Activated naive CD8-positive, alpha-beta T cell treated with anti-CD3 and anti-CD28 coated beads, Interleukin-2, amount 10 ng/mL, durations not matched to agents 7 days and 5 days (primary cell): Measurements from ENCODE around the gene MRPL32. TPM values are rescaled to one million over a fixed set of nuclear protein-coding genes. Genes with fewer than 3 reads are reported as not detected.

ENCODE experiments used
- ATAC-seq: fragments of 150-1000 bp; cut with Tn5 transposase; one replicate; pipeline ENCODE4 v1.10.0; 2021; ENCODE audit warnings: low read depth, moderate library complexity
- POLR2A ChIA-PET: fragments of 350-600 bp; sonication (Branson Sonifier 250); formaldehyde crosslinking; loops from one replicate; lab custom pipeline; 2021; ENCODE audit warnings: antibody characterized with exemption; lab: Charles Lee
- DNase-seq: peaks from one replicate; pipeline ENCODE4 v3.0.0; 2021
- H3K27ac Mint-ChIP-seq: one replicate; pipeline ENCODE4 v1.8.0; 2022; ENCODE audit warnings: mild to moderate bottlenecking, mixed read lengths
- H3K27me3 Mint-ChIP-seq: one replicate; pipeline ENCODE4 v1.8.0; 2022; ENCODE audit warnings: mild to moderate bottlenecking, moderate library complexity, mixed read lengths
- H3K36me3 Mint-ChIP-seq: one replicate; pipeline ENCODE4 v1.8.0; 2021; ENCODE audit warnings: mild to moderate bottlenecking, mixed read lengths
- H3K4me1 Mint-ChIP-seq: one replicate; pipeline ENCODE4 v1.8.0; 2021; ENCODE audit warnings: mixed read lengths
- H3K4me3 Mint-ChIP-seq: one replicate; pipeline ENCODE4 v1.8.0; 2022; ENCODE audit warnings: mild to moderate bottlenecking, moderate library complexity, mixed read lengths
- H3K9me3 Mint-ChIP-seq: one replicate; pipeline ENCODE4 v1.8.0; 2021; ENCODE audit warnings: mixed read lengths
- total RNA-seq, 2 experiments: library from RNA; stranded (reverse); gene quantifications; one replicate each; pipeline ENCODE4 v1.2.3, GENCODE V29; 2021

MRPL32 gene
- total RNA-seq, 2 experiments from 2014 or later = 45.2 to 46.6 TPM

DNA sequence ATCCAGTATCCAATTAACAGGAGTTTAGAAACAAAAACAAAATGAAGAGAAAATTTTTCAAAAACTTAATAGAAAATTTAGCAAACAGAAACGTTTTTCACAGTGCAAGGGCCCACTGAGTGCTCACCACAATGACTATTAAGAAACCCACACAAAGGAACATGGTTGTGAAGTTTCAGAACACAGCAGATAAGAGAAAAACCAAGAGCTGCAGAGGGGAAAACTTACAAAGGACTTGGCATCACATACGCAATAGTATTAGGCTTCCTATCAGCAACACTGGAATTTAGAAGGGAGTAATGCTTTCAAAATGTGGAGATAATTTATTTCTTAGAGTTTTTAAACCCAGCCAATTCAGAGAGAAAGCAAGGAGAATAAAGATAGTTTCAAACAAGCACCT is 18.6 kb upstream of the MRPL32 start:
- Mint-ChIP-seq H3K27ac (peak overlapping the region; percentile 94), H3K4me1 (peaks cover 47% of the 10 kb centered on the region), H3K27me3 (no peaks in the 10 kb centered on the region), H3K9me3 (no peaks in the 10 kb centered on the region), H3K4me3 (peak overlapping the region; percentile 68), H3K36me3 (peaks cover 36% of the 10 kb centered on the region)
- DNase-seq (no peak), ATAC-seq (peak; percentile 19)
- POLR2A ChIA-PET = interaction anchor here (1.0 to 4.2 kb wide), 4 partner anchors 13 to 24 kb away, joined by 3 to 33 read pairs (median 8); partner anchors contain the start of genes MRPL32 and PSMA2

DNA sequence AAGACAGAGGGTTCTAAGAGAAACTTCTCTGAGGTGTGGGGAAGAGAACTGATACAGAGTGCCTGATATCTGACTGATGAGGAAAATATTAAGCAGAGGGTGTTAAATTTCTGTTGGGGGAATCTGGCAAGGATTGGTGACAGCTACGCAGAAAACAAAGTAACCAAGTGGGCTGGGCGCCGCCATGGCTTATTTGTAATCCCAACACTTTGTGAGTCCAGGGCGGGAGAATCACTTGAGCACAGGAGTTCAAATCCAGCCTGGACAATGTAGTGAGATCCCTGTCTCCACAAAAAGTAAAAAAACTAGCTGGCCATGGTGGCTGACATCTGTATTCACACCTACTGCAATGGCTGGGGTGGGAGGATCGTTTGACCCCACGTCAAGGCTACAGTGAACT is 18.2 kb upstream of the MRPL32 start:
- no peaks in the 10 kb centered on the region for H3K27me3 Mint-ChIP-seq
- peak overlapping the region; percentile 68 for H3K4me3 Mint-ChIP-seq
- POLR2A ChIA-PET = interaction anchor here (1.0 to 4.2 kb wide), 4 partner anchors 13 to 25 kb away, joined by 3 to 33 read pairs (median 8); partner anchors contain the start of genes MRPL32 and PSMA2
- peak overlapping the region; percentile 94 for H3K27ac Mint-ChIP-seq
- ATAC-seq (no peak), DNase-seq (no peak)
- peaks cover 35% of the 10 kb centered on the region for H3K36me3 Mint-ChIP-seq
- peaks cover 44% of the 10 kb centered on the region for H3K4me1 Mint-ChIP-seq
- no peaks in the 10 kb centered on the region for H3K9me3 Mint-ChIP-seq

DNA sequence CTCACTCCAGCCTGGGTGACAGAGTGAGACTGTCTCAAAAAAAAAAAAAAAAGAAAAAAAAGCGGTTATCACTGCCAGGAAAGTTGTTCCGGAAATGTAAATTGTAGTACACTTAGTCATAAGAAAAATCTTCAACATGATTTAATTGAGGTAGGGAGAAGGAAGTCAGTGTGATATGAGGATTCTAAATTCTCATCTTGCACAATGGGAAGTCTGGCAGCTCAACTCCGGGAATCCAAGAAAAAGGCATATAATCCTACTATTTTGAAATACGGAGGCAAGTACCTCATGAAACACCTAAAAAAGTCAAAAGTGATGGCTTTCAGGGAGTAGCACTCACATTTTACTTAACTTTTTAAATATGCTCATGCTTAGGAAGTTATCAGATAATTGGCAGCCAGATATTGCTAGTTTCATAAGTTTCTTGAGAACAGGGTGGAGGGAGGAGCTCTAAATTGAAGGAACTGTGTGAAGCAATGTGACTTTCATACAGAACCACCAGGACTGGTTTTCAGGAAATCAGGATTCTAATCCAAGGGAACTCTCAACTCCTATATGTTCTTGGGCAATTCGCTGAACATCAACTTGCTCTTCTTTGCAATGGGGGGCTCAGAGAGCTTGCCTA is 17.6 kb upstream of the MRPL32 start:
- Mint-ChIP-seq H3K27me3 (no peaks in the 10 kb centered on the region), H3K27ac (peak overlapping the region; percentile 94), H3K9me3 (no peaks in the 10 kb centered on the region), H3K36me3 (peaks cover 38% of the 10 kb centered on the region), H3K4me1 (peaks cover 44% of the 10 kb centered on the region), H3K4me3 (peak overlapping the region; percentile 68)
- no peak for DNase-seq
- POLR2A ChIA-PET = interaction anchor here (0.7 to 4.2 kb wide), 3 partner anchors 10 to 18 kb away, joined by 3 to 33 read pairs (median 3); partner anchors contain the start of genes MRPL32 and PSMA2
- no peak for ATAC-seq

DNA sequence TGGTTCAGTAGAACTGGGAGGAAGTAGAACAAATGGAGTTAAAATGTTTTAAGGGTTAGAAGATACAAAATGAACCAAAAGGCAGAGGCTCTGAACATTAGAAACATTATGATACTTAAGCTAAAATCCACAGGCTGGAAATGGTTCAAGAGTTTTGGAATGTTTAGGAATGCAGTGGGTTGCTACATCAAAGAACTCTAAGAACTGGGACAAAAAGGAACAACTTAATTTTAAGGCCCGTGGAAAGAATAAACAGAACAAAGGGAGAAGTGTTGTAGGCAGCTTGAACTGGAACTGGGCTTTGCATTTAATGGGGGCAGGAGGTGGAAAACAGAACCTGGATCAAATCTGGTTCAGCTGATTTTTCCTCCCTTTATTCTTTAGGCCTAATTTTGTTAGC is 16.8 kb upstream of the MRPL32 start:
- H3K9me3 Mint-ChIP-seq = no peaks in the 10 kb centered on the region
- peaks cover 44% of the 10 kb centered on the region for H3K4me1 Mint-ChIP-seq
- ATAC-seq = no peak
- H3K4me3 Mint-ChIP-seq = no peak overlapping the region
- H3K27ac Mint-ChIP-seq = no peak overlapping the region
- peaks cover 40% of the 10 kb centered on the region for H3K36me3 Mint-ChIP-seq
- POLR2A ChIA-PET = interaction anchor here (4.2 kb wide), 1 partner anchor 17 kb away, joined by 33 read pairs; the partner anchor contains the start of genes MRPL32 and PSMA2
- no peaks in the 10 kb centered on the region for H3K27me3 Mint-ChIP-seq
- DNase-seq = no peak

DNA sequence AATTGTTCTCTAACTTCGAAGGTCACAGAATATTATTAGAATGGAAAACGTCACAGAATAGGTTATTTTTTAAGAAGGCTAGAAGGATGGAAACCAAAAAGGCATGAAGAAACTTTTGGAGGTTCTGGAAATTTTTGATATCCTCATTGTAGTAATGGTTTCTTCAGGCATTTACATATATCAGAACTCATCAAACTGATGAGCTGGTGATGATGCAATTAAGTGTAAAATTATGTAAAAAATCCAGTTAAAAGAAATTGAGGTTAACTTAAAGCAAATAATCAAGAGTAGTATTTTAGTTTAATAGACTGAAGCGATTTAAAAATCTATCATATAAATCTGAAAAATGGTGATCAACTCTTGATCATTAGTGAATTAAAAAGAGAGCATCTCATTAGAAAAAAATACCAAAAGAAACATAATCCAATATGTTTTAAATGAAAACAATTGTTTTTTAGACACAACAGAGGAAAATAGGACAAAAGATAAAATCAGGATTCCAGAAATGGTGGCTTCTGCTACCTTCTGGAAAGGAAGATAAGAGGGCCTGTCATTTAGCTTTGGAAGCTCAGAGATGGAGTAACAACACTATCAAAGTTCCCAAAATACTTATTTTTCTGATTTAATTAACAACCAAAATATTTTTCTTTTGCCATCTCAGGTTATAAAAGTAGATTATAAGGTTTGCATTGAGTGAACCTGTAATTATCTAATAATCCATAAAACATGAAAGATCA is 10.0 kb upstream of the MRPL32 start:
- ATAC-seq (no peak), DNase-seq (no peak)
- no peak overlapping the region for H3K27ac Mint-ChIP-seq
- H3K36me3 Mint-ChIP-seq = peaks cover 48% of the 10 kb centered on the region
- POLR2A ChIA-PET = interaction anchor here (0.5 to 0.7 kb wide), 2 partner anchors 10 to 32 kb away, joined by 4 to 5 read pairs; partner anchors contain the start of gene MRPL32
- no peaks in the 10 kb centered on the region for H3K9me3 Mint-ChIP-seq
- H3K4me1 Mint-ChIP-seq = peaks cover 21% of the 10 kb centered on the region
- H3K4me3 Mint-ChIP-seq = no peak overlapping the region
- no peaks in the 10 kb centered on the region for H3K27me3 Mint-ChIP-seq

DNA sequence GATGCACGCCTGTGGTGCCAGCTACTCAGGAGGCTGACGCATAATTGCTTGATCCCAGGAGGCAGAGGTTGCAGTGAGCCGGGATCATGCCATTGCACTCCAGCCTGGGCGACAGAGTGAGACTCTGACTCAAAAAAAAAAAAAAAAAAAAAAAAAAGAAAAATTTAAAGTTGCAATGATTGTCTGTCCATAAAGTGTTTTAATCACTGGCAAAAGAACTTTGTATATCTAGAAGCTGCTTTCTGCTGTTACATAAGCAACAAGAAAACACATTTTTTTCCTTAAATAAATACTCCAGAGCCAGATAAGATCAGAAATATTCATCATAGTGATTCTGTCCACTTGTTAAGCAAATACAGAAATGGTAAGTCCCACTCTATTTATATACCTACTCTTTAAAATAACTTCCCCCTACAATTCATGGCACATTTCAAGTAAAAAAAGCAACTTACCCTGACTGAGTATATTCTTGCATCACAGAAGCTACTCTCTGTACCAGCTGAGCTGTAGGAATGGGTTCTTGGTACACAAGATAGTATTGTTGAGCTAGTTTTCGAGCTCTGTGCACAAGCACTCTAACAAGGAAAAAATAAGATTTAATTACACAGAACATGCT is 7.8 kb upstream of the MRPL32 start:
- POLR2A ChIA-PET = interaction anchor here (0.6 to 1.7 kb wide), 2 partner anchors 8 to 10 kb away, joined by 3 to 5 read pairs; partner anchors contain the start of genes MRPL32 and PSMA2

DNA sequence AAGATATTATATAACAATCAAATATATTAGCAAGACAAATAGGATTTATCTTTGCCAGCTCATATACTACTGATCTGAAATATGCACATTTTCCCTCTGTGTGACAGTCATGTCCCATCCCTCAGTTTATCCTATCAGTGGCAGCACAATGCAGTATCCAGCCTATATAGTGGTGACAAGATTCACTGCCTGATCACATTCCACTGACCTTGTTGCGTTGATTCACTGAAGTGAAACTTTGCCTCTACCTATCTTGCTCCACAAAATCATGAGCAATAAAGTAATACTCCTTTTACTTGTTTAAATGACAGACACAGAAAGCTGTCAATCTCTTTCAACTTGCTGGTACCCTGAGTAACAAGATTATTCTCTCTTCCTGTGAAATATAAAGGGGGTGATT is 6.5 kb upstream of the MRPL32 start:
- ATAC-seq (no peak), DNase-seq (no peak)
- POLR2A ChIA-PET = interaction anchor here (1.4 to 1.6 kb wide), 2 partner anchors 10 to 15 kb away, joined by 3 read pairs; no protein-coding TSS in a partner anchor
- Mint-ChIP-seq H3K4me3 (no peak overlapping the region), H3K27me3 (no peaks in the 10 kb centered on the region), H3K27ac (peak overlapping the region; percentile 34), H3K4me1 (peaks cover 39% of the 10 kb centered on the region), H3K36me3 (peaks cover 34% of the 10 kb centered on the region), H3K9me3 (no peaks in the 10 kb centered on the region)

More for the DNA sequence above, 7.8 kb upstream of the MRPL32 start:
- Mint-ChIP-seq H3K4me1 (peaks cover 36% of the 10 kb centered on the region), H3K36me3 (peaks cover 43% of the 10 kb centered on the region), H3K9me3 (no peaks in the 10 kb centered on the region), H3K4me3 (no peak overlapping the region), H3K27ac (peak overlapping the region; percentile 72), H3K27me3 (no peaks in the 10 kb centered on the region)
- no peak for ATAC-seq
- no peak for DNase-seq

DNA sequence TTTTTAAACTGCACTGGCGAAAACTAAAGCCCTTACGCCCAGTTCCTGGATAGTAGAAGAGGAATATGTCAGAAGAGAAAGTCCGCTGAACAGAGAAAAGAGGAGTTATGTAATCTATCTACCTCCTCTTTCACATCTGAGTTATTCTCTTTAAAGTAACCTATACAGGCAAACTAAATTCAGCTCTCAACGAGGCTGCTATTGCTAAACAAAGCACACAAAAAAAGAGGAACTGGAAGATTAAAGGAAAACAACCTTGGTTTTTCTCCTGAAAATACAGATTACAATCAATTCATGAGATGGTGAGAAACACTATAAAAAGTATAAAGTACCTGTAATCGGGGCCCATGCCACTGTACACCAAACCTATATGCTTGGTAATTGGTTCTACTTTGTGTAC is 6.0 kb upstream of the MRPL32 start:
- ATAC-seq (no peak), DNase-seq (no peak)
- peaks cover 40% of the 10 kb centered on the region for H3K4me1 Mint-ChIP-seq
- no peak overlapping the region for H3K4me3 Mint-ChIP-seq
- H3K9me3 Mint-ChIP-seq = no peaks in the 10 kb centered on the region
- H3K36me3 Mint-ChIP-seq = peaks cover 28% of the 10 kb centered on the region
- H3K27ac Mint-ChIP-seq = no peak overlapping the region
- no peaks in the 10 kb centered on the region for H3K27me3 Mint-ChIP-seq
- POLR2A ChIA-PET = interaction anchor here (0.9 to 1.6 kb wide), 3 partner anchors 10 to 16 kb away, joined by 3 read pairs; no protein-coding TSS in a partner anchor

DNA sequence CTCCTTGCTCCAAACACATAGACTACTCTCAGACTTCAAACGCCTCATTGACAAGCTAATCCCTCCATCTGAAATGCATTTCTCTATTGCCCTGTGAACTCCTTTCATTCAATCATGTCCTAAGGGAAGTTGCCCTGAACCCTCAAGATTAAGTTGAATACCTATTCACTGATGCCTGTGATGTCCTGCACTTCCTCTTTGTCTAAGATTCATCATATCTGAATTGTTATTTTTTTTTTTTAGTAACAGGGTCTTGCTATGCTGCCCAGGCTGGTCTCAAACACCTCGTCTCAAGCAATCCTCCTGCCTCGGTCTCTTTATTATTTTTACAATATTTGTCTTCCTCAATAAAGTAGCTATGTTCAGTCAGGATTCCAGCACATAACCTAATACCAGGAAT is 3.4 kb upstream of the MRPL32 start:
- POLR2A ChIA-PET = interaction anchor here (1.0 to 2.6 kb wide), 3 partner anchors 9 to 16 kb away, joined by 3 to 11 read pairs (median 4); partner anchors contain the start of gene C7orf25
- Mint-ChIP-seq H3K9me3 (no peaks in the 10 kb centered on the region), H3K4me1 (peaks cover 46% of the 10 kb centered on the region), H3K27me3 (no peaks in the 10 kb centered on the region), H3K27ac (no peak overlapping the region), H3K4me3 (peak overlapping the region; percentile 9), H3K36me3 (peaks cover 20% of the 10 kb centered on the region)
- ATAC-seq (no peak), DNase-seq (no peak)

DNA sequence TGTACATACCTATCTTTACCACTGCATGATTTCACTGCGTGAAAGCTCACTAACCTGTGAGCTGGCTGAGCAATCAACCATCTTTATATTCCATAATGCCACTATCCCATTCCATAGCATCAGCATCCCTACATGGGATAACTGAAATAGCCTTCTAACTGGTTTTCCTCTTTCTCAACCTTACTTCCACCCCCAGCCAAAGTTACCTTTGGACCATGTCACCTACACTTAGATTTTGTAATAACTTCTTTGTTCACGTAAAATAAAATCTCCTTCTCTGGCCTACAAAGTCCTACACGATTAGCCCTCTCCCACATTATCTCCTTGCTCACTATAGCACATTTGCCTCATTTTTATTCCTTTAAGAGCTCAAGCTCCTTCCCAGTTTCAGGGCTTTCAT is 2.7 kb upstream of the MRPL32 start:
- Mint-ChIP-seq H3K9me3 (no peaks in the 10 kb centered on the region), H3K27me3 (no peaks in the 10 kb centered on the region), H3K36me3 (peaks cover 16% of the 10 kb centered on the region), H3K4me1 (peaks cover 50% of the 10 kb centered on the region), H3K4me3 (peak overlapping the region; percentile 60), H3K27ac (peak overlapping the region; percentile 28)
- POLR2A ChIA-PET = interaction anchor here (0.9 to 2.6 kb wide), 4 partner anchors 10 to 41 kb away, joined by 3 to 11 read pairs (median 4); partner anchors contain the start of gene C7orf25
- DNase-seq (no peak), ATAC-seq (no peak)

DNA sequence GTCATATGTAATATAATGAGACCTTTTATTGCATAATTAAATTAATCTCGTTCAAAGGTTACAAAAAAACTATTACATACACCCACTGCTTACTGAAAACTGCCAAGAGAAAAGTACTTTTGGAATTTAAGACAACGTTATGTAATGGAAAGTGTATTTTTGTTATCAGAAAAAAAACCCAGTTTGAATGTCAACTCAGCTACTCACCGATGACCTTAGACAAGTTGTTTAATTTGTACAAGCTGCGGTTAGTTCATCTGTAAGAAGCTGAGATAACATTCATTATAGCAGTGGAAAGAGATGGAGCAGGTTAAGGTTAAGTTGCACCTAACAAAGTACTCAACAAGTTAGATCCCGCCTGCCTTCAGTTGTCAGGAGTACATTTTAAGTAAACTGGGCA is 1.3 kb upstream of the MRPL32 start:
- peak overlapping the region; percentile 99 for H3K4me3 Mint-ChIP-seq
- no peaks in the 10 kb centered on the region for H3K27me3 Mint-ChIP-seq
- DNase-seq = no peak
- H3K4me1 Mint-ChIP-seq = peaks cover 45% of the 10 kb centered on the region
- ATAC-seq = no peak
- peaks cover 9% of the 10 kb centered on the region for H3K36me3 Mint-ChIP-seq
- POLR2A ChIA-PET = interaction anchor here (1.4 to 2.9 kb wide), 4 partner anchors 15 to 21 kb away, joined by 7 to 33 read pairs (median 10); partner anchors contain the start of gene C7orf25
- peak overlapping the region; percentile 99 for H3K27ac Mint-ChIP-seq
- H3K9me3 Mint-ChIP-seq = no peaks in the 10 kb centered on the region

DNA sequence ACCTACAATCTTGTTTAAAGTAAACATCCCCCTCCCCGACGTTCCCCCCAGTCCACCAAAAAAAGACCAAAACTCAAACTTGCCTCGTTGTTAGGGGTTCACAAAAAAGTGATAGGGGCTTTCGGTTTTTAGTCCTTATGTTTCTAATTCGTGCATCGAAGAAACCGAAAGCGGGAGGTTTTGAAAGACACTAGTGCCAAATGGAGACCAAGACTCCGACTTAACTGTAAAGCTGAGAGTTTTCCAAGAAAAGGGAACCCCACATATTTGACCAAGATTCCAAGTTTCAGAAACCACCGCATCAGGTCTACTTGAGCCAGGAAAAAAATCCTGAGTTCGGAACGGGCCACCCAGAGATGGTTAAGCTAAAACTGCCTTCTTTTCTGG is 736 bp upstream of the MRPL32 start:
- DNase-seq = no peak
- Mint-ChIP-seq H3K27ac (peak overlapping the region; percentile 99), H3K4me1 (peaks cover 46% of the 10 kb centered on the region), H3K9me3 (no peaks in the 10 kb centered on the region), H3K4me3 (peak overlapping the region; percentile 99), H3K36me3 (peaks cover 11% of the 10 kb centered on the region), H3K27me3 (no peaks in the 10 kb centered on the region)
- POLR2A ChIA-PET = interaction anchor here (1.0 to 2.9 kb wide), 8 partner anchors 10 to 1113 kb away, joined by 3 to 33 read pairs (median 7); partner anchors contain the start of genes C7orf25 and DBNL
- no peak for ATAC-seq
